ENCODE results near the gene DYNLT5. TPM values are rescaled to one million over a fixed set of nuclear protein-coding genes. Genes with fewer than 3 reads are reported as not detected.

DYNLT5 gene
- total RNA-seq, 2 donors from 2014 or later, result 1.2 TPM; not detected in 1

DNA sequence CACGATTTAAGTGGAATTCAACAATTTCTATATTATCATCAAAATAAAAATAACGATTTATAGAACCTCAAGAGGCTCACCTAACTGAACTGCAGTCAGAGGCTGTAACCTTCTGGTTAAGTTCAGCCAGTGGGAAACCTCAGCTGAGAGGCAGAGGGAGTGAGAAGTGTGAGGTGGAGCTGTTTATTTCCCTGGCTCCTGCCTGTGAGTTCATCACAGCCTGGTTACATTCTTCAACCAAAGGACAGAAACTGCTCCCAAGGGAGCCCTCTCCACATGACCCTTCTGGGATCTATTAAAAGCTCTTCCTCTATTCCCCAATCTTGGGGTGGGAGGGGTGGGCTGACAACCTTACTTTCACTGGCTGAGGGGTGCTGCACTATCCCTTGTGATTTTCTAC, 22.2 kb downstream of the DYNLT5 start:
- no peaks in the 10 kb centered on the region for H3K36me3 ChIP-seq
- H3K27ac ChIP-seq, result no peak overlapping the region
- intact Hi-C loops (cut with DNase I), result no loop called here
- H3K9me3 ChIP-seq, result no peaks in the 10 kb centered on the region
- no peak overlapping the region for H3K4me3 ChIP-seq
- H3K27me3 ChIP-seq (replicated peaks; ENCODE audit: insufficient read depth), result no peaks in the 10 kb centered on the region
- WGBS, result 73% methylated on average over 2 of the region's 2 CpGs
- TF ChIP-seq POLR2A (IDR thresholded peaks at IDR 0.05) (no peak), POLR2AphosphoS5 (IDR thresholded peaks at IDR 0.05) (no peak)
- TF ChIP-seq, protein P1, sequence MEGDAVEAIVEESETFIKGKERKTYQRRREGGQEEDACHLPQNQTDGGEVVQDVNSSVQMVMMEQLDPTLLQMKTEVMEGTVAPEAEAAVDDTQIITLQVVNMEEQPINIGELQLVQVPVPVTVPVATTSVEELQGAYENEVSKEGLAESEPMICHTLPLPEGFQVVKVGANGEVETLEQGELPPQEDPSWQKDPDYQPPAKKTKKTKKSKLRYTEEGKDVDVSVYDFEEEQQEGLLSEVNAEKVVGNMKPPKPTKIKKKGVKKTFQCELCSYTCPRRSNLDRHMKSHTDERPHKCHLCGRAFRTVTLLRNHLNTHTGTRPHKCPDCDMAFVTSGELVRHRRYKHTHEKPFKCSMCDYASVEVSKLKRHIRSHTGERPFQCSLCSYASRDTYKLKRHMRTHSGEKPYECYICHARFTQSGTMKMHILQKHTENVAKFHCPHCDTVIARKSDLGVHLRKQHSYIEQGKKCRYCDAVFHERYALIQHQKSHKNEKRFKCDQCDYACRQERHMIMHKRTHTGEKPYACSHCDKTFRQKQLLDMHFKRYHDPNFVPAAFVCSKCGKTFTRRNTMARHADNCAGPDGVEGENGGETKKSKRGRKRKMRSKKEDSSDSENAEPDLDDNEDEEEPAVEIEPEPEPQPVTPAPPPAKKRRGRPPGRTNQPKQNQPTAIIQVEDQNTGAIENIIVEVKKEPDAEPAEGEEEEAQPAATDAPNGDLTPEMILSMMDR (IDR thresholded peaks at IDR 0.05), result no peak
- no peak for DNase-seq (ENCODE audit: low spot score)
- H3K4me1 ChIP-seq (replicated peaks), result no peaks in the 10 kb centered on the region

DNA sequence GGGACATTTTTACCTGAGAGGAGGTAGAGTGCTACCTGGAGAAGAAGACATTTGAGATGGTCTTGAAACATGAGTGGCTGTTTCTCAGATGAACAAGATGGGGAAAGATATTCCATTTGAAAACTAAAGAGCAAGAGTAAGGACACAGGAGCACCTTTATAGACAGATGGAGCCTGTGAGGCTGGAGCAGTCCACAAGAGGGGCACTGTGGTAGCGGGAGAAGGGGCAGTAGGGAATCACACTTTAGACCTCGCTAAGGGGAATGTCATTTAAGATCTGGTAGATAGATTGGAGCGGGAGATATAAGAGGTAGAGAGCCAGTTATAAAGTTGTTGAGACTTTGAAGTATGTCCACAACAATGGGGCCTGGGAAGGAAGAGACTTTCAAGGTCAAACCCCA, 23.4 kb downstream of the DYNLT5 start:
- no peaks in the 10 kb centered on the region for H3K27me3 ChIP-seq (replicated peaks; ENCODE audit: insufficient read depth)
- intact Hi-C loops (cut with DNase I), result no loop called here
- no peaks in the 10 kb centered on the region for H3K9me3 ChIP-seq
- TF ChIP-seq POLR2A (IDR thresholded peaks at IDR 0.05) (no peak), POLR2AphosphoS5 (IDR thresholded peaks at IDR 0.05) (no peak)
- WGBS, result 71% methylated on average over 3 of the region's 3 CpGs
- no peaks in the 10 kb centered on the region for H3K36me3 ChIP-seq
- no peak overlapping the region for H3K27ac ChIP-seq
- DNase-seq (ENCODE audit: low spot score), result no peak
- H3K4me3 ChIP-seq, result no peak overlapping the region
- no peaks in the 10 kb centered on the region for H3K4me1 ChIP-seq (replicated peaks)

GRCh38 chr1:66777831-66778230, 25.6 kb downstream of the DYNLT5 start:
- intact Hi-C loops (cut with DNase I), result no loop called here
- no peaks in the 10 kb centered on the region for H3K27me3 ChIP-seq (replicated peaks; ENCODE audit: insufficient read depth)
- WGBS, result 16% methylated on average over 3 of the region's 3 CpGs
- no peaks in the 10 kb centered on the region for H3K36me3 ChIP-seq
- no peak overlapping the region for H3K27ac ChIP-seq
- no peaks in the 10 kb centered on the region for H3K9me3 ChIP-seq
- no peak overlapping the region for H3K4me3 ChIP-seq
- no peaks in the 10 kb centered on the region for H3K4me1 ChIP-seq (replicated peaks)
- TF ChIP-seq, protein P1 (IDR thresholded peaks at IDR 0.05), result no peak
- TF ChIP-seq POLR2A (IDR thresholded peaks at IDR 0.05), result no peak
- no peak for TF ChIP-seq POLR2AphosphoS5 (IDR thresholded peaks at IDR 0.05)
- DNase-seq (ENCODE audit: low spot score), result no peak

- no peak for DNase-seq (ENCODE audit: low spot score)
- Histone ChIP-seq H3K4me1 (replicated peaks) (no peaks in the 10 kb centered on the region), H3K4me3 (no peak overlapping the region), H3K36me3 (no peaks in the 10 kb centered on the region), H3K9me3 (no peaks in the 10 kb centered on the region), H3K27ac (no peak overlapping the region), H3K27me3 (replicated peaks; ENCODE audit: insufficient read depth) (no peaks in the 10 kb centered on the region)
- TF ChIP-seq, protein P1 (IDR thresholded peaks at IDR 0.05), result no peak
- TF ChIP-seq POLR2AphosphoS5 (IDR thresholded peaks at IDR 0.05) (no peak), POLR2A (IDR thresholded peaks at IDR 0.05) (no peak)
- intact Hi-C loops (cut with DNase I), result no loop called here
- WGBS, result 38% methylated on average over 4 of the region's 4 CpGs
Observed at GRCh38 chr1:66778266-66778665, 26.0 kb downstream of the DYNLT5 start.

DNA sequence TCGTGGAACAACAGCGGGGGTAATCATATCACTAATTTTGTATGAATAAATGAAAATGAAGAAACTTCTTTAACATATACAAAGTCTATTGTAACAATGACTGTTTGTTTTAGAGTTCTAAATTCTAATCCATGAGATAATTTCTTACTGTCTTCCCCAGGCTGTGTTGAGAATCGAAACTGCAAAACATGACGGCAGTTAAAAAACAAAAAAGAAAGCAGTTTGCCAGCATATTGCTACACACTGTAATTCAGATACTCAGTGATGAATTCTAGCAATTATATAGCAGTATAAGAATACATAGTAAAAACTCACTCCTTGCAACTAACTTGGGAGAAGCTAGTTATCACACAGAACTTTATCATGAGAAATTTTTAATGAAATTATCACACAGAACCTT, 26.7 kb downstream of the DYNLT5 start:
- no peak overlapping the region for H3K27ac ChIP-seq
- H3K36me3 ChIP-seq, result no peaks in the 10 kb centered on the region
- no peak for DNase-seq (ENCODE audit: low spot score)
- no peaks in the 10 kb centered on the region for H3K27me3 ChIP-seq (replicated peaks; ENCODE audit: insufficient read depth)
- WGBS, result 78% methylated on average over 4 of the region's 4 CpGs
- no peaks in the 10 kb centered on the region for H3K9me3 ChIP-seq
- intact Hi-C loops (cut with DNase I), result no loop called here
- no peak for TF ChIP-seq POLR2AphosphoS5 (IDR thresholded peaks at IDR 0.05)
- TF ChIP-seq POLR2A (IDR thresholded peaks at IDR 0.05), result no peak
- TF ChIP-seq, protein P1 (IDR thresholded peaks at IDR 0.05), result no peak
- H3K4me3 ChIP-seq, result no peak overlapping the region
- H3K4me1 ChIP-seq (replicated peaks), result no peaks in the 10 kb centered on the region
